Measurements from ENCODE around the gene FLOT1. TPM values are rescaled to one million over a fixed set of nuclear protein-coding genes. Genes with fewer than 3 reads are reported as not detected.
A peak's percentile ranks its signal among the peaks of the same experiment; 100 is the strongest.

FLOT1 gene
- total and polyA plus RNA-seq, 9 of the 15 experiments (the other 6 are each of a cell fraction or from before 2014, with no cell fraction given) = 11.7 to 149 (median 118) TPM

GRCh38 chr6:30716879-30717128 is 25.7 kb downstream of the FLOT1 start (continued):
- 0 out of 2 replicates have a peak, but pooled peaks have one; percentile 48 for TF ChIP-seq ZBTB9 (CRISPR knock-in tag; IDR thresholded peaks at IDR 0.05)
- TF ChIP-seq BDP1 (IDR thresholded peaks at IDR 0.05; ENCODE audit: insufficient read depth, insufficient read length) = no peak
- no peak for TF ChIP-seq MEF2D (tag; conservative IDR thresholded peaks at IDR 0.05; ENCODE audit: low read depth)
- TF ChIP-seq ZBTB40 (IDR thresholded peaks at IDR 0.05) = no peak
- no peak for TF ChIP-seq ZBTB40 (CRISPR knock-in tag; IDR thresholded peaks at IDR 0.05)
- TF ChIP-seq TGIF2 (CRISPR knock-in tag; IDR thresholded peaks at IDR 0.05) = no peak
- 0 out of 2 replicates have a peak, but pooled peaks have one; percentile 10 for TF ChIP-seq TOE1 (IDR thresholded peaks at IDR 0.05; ENCODE audit: borderline replicate concordance)
- no peak for TF ChIP-seq TOE1 (CRISPR knock-in tag; IDR thresholded peaks at IDR 0.05; ENCODE audit: borderline replicate concordance, low read depth)
- TF ChIP-seq CHCHD3 (CRISPR knock-in tag; IDR thresholded peaks at IDR 0.05) = 0 out of 2 replicates have a peak, but pooled peaks have one; percentile 73
- TF ChIP-seq POLR2B (IDR thresholded peaks at IDR 0.05; ENCODE audit: low read depth, partially characterized antibody) = peak; percentile 76
- no peak for TF ChIP-seq SNAPC5 (CRISPR knock-in tag; IDR thresholded peaks at IDR 0.05)
- TF ChIP-seq, protein P1, sequence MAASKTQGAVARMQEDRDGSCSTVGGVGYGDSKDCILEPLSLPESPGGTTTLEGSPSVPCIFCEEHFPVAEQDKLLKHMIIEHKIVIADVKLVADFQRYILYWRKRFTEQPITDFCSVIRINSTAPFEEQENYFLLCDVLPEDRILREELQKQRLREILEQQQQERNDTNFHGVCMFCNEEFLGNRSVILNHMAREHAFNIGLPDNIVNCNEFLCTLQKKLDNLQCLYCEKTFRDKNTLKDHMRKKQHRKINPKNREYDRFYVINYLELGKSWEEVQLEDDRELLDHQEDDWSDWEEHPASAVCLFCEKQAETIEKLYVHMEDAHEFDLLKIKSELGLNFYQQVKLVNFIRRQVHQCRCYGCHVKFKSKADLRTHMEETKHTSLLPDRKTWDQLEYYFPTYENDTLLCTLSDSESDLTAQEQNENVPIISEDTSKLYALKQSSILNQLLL (CRISPR knock-in tag; IDR thresholded peaks at IDR 0.05; ENCODE audit: borderline replicate concordance) = no peak
- no peak for TF ChIP-seq MXI1 (IDR thresholded peaks at IDR 0.05; ENCODE audit: low read depth, low read length)
- no peak for TF ChIP-seq CREB1 (IDR thresholded peaks at IDR 0.05)
- no peak for TF ChIP-seq CREB1 (CRISPR knock-in tag; IDR thresholded peaks at IDR 0.05)
- TF ChIP-seq U2AF1 (optimal IDR thresholded peaks at IDR 0.05; ENCODE audit: low read depth, low read length) = peak; percentile 6
- no peak for TF ChIP-seq FOSL1 (tag; conservative IDR thresholded peaks at IDR 0.05)
- TF ChIP-seq HDAC3 (IDR thresholded peaks at IDR 0.05; ENCODE audit: borderline replicate concordance, partially characterized antibody) = peak; percentile 20
- peak in 1 of 2 experiments; percentile 21; a peak in 1 of 4 replicates for TF ChIP-seq HDAC1 (IDR thresholded peaks at IDR 0.05)
